IPS-15b (cell line): ENCODE results near the gene KLHL26.

Experiments used
- H3K27me3 ChIP-seq: one replicate; pipeline ENCODE4 v1.6.1; 2013; ENCODE audit warnings: low read length; ENCODE audit not compliant: control insufficient read depth, insufficient read depth
- H3K36me3 ChIP-seq: one replicate; pipeline ENCODE4 v1.6.1; 2013; ENCODE audit warnings: low read length; ENCODE audit not compliant: control insufficient read depth, insufficient read depth
- H3K4me1 ChIP-seq: one replicate; pipeline ENCODE4 v1.6.1; 2013; ENCODE audit warnings: mild to moderate bottlenecking, low read length; ENCODE audit not compliant: control insufficient read depth, insufficient read depth
- H3K4me3 ChIP-seq: one replicate; pipeline ENCODE4 v1.5.1; 2013; ENCODE audit warnings: low read depth, low read length
- H3K9ac ChIP-seq: one replicate; pipeline ENCODE4 v1.6.1; 2013; ENCODE audit warnings: low read depth, mild to moderate bottlenecking, low read length
- H3K9me3 ChIP-seq: one replicate; pipeline ENCODE4 v1.6.1; 2013; ENCODE audit warnings: mild to moderate bottlenecking, low read length; ENCODE audit not compliant: control insufficient read depth, insufficient read depth

KLHL26 gene

DNA sequence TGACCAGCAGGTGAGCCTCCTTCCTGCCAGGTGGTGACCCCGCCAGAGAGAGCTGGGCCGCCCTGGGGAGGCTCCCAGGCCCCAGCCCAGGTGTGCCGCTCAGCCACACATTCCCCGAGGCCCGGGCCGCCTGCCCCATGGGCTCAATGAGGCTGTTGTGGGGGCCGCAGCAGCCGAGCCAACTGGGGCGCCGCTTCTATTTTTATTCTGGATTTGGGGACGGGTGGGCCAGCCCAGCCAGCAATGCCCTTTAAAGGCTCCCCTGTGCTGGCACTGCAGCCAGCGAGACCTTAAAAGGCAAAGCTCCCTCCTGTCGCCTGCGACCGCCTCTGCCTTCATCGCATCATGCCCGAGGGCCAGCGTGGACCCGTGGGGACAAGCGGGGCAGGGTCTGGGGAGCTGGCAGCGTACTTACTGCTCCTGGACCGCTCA is 29.0 kb downstream of the KLHL26 start:
- Histone ChIP-seq H3K27me3 (no peaks in the 10 kb centered on the region), H3K36me3 (peaks cover 13% of the 10 kb centered on the region), H3K9ac (no peak overlapping the region), H3K4me3 (no peak overlapping the region), H3K4me1 (no peaks in the 10 kb centered on the region), H3K9me3 (no peaks in the 10 kb centered on the region)

DNA sequence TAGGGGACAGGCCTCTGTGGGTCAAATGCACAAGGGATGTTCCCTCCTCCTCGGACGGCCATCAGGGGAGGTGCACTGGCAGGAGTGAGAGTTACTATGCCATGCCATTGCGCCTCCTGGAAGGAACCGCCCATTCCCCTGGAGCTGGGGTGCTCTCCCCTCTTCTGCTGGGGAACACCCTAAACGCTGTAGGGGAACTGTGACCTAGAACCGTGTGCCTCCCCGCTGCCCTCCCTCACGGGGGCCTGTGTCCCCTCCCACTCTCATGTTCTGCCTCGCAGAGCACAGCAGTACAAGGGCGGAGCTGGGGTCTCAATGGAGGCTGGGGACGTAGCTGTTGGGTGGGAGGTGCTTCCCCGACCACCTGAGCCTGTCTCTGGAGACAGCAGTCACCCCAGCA is 29.5 kb downstream of the KLHL26 start:
- H3K4me1 ChIP-seq: no peaks in the 10 kb centered on the region
- H3K9ac ChIP-seq: no peak overlapping the region

DNA sequence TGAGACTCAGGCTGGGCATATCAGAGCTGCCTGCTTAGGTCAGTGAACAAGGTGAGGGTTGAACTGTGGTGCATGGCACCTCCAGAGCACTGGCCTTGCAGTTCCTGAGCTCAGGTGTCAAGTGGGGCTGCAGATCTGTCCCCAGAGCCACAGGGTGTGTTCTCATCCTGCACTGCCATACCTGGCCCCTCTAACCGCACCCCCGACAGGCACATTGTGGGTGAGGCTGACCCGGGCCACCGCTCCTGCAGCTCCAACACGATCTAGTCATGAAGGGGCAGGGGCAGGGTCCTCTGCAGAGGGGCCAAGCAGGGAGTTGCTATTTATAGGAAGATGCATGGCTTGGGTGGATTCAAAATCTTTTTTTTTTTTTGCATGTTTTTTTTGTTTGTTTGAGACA is 30.0 kb downstream of the KLHL26 start:
- Histone ChIP-seq H3K9ac (no peak overlapping the region), H3K4me3 (no peak overlapping the region), H3K9me3 (no peaks in the 10 kb centered on the region), H3K4me1 (no peaks in the 10 kb centered on the region), H3K36me3 (peaks cover 14% of the 10 kb centered on the region), H3K27me3 (no peaks in the 10 kb centered on the region)

More for the DNA sequence above, 29.5 kb downstream of the KLHL26 start:
- Histone ChIP-seq H3K4me3 (no peak overlapping the region), H3K27me3 (no peaks in the 10 kb centered on the region), H3K9me3 (no peaks in the 10 kb centered on the region), H3K36me3 (peaks cover 13% of the 10 kb centered on the region)

DNA sequence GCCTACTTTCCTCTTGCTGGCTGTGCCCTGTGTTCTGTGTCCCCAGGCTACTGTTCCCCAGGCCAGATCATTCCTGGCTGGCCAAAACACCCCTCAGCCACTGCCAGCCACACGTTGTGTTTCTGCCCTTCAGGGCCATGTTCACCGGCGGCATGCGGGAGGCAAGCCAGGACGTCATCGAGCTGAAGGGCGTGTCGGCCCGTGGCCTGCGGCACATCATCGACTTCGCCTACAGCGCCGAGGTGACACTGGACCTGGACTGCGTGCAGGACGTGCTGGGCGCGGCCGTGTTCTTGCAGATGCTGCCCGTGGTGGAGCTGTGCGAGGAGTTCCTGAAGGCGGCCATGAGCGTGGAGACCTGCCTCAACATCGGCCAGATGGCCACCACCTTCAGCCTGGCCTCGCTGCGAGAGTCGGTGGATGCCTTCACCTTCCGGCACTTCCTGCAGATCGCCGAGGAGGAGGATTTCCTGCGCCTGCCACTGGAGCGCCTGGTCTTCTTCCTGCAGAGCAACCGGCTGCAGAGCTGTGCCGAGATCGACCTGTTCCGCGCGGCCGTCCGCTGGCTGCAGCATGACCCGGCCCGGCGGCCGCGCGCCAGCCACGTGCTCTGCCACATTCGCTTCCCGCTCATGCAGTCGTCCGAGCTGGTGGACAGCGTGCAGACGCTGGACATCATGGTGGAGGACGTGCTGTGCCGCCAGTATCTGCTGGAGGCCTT is 30.9 kb downstream of the KLHL26 start:
- no peaks in the 10 kb centered on the region for H3K9me3 ChIP-seq
- H3K9ac ChIP-seq: no peak overlapping the region
- no peaks in the 10 kb centered on the region for H3K4me1 ChIP-seq
- peaks cover 15% of the 10 kb centered on the region for H3K36me3 ChIP-seq
- H3K27me3 ChIP-seq: no peaks in the 10 kb centered on the region
- H3K4me3 ChIP-seq: no peak overlapping the region

DNA sequence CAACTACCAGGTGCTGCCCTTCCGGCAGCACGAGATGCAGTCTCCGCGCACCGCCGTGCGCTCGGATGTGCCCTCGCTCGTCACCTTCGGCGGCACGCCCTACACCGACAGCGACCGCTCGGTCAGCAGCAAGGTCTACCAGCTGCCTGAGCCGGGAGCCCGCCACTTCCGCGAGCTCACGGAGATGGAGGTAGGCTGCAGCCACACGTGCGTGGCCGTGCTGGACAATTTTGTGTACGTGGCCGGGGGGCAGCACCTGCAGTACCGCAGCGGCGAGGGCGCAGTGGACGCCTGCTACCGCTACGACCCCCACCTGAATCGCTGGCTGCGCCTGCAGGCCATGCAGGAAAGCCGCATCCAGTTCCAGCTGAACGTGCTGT is 31.4 kb downstream of the KLHL26 start:
- H3K4me3 ChIP-seq: no peak overlapping the region
- H3K9ac ChIP-seq: no peak overlapping the region
- no peaks in the 10 kb centered on the region for H3K9me3 ChIP-seq
- no peaks in the 10 kb centered on the region for H3K4me1 ChIP-seq
- H3K36me3 ChIP-seq: peaks cover 15% of the 10 kb centered on the region
- H3K27me3 ChIP-seq: no peaks in the 10 kb centered on the region

DNA sequence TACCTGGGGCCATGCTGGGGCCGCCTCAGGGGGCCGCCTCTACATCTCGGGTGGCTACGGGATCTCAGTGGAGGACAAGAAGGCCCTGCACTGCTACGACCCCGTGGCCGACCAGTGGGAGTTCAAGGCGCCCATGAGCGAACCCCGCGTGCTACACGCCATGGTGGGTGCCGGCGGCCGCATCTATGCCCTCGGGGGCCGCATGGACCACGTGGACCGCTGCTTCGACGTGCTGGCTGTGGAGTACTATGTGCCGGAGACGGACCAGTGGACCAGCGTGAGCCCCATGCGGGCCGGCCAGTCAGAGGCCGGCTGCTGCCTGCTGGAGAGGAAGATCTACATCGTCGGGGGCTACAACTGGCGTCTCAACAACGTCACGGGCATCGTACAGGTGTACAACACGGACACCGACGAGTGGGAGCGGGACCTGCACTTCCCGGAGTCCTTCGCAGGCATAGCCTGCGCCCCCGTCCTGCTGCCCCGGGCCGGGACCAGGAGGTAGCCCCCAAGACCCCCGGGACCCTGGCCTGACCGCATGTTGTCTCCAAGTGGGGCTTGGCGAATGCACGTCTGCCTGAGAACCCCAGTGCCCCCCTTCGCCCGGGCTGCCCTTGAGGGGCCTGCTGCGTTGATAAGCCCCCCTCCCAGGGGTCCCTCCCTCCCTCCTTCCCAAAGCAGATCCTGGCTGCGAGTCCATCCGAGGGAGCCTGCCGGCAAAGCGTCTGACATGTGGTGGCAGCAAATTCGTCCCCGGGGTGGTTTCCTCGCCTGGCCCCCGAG is 32.1 kb downstream of the KLHL26 start:
- H3K27me3 ChIP-seq: no peaks in the 10 kb centered on the region
- no peak overlapping the region for H3K4me3 ChIP-seq
- no peak overlapping the region for H3K9ac ChIP-seq
- H3K36me3 ChIP-seq: peaks cover 15% of the 10 kb centered on the region
- no peaks in the 10 kb centered on the region for H3K9me3 ChIP-seq
- no peaks in the 10 kb centered on the region for H3K4me1 ChIP-seq

DNA sequence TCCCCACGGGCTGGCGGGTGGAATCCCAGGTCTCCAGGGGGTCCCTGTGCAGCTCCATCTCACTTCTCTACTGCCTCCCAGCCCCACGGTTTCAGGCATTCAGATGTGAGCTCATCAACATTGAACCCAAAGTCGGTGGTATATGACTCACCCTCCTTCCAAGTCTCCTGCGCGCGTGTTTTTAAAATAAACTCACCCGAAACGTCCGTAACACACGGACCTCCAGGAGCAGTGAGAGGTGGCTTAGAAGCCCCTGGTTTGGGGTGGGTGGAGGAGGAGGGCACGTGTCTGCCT is 32.6 kb downstream of the KLHL26 start:
- H3K4me1 ChIP-seq: no peaks in the 10 kb centered on the region
- no peak overlapping the region for H3K4me3 ChIP-seq
- no peak overlapping the region for H3K9ac ChIP-seq
- H3K27me3 ChIP-seq: no peaks in the 10 kb centered on the region
- H3K36me3 ChIP-seq: peaks cover 15% of the 10 kb centered on the region
- H3K9me3 ChIP-seq: no peaks in the 10 kb centered on the region

DNA sequence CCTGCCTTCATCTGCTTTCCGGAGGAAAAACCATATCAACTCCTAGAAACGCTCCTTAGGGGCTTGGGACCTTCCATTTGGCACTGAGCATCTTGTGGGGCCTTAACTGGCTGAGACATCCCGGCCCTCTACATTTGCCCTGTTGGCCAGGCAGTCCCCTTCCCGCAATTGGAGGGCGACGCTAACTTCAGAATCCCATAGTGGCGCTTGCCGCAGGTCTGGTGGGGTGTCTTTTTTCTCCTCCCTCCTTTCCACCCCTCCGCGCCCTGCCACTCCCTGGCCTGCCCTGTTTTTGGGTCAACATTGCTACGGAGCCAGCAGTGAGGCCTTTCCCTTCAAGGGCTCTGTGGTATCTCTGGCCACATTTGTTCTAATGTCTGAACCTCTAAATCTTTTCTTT is 33.1 kb downstream of the KLHL26 start:
- Histone ChIP-seq H3K4me1 (no peaks in the 10 kb centered on the region), H3K27me3 (no peaks in the 10 kb centered on the region), H3K9ac (no peak overlapping the region), H3K4me3 (no peak overlapping the region), H3K9me3 (no peaks in the 10 kb centered on the region), H3K36me3 (peaks cover 15% of the 10 kb centered on the region)

DNA sequence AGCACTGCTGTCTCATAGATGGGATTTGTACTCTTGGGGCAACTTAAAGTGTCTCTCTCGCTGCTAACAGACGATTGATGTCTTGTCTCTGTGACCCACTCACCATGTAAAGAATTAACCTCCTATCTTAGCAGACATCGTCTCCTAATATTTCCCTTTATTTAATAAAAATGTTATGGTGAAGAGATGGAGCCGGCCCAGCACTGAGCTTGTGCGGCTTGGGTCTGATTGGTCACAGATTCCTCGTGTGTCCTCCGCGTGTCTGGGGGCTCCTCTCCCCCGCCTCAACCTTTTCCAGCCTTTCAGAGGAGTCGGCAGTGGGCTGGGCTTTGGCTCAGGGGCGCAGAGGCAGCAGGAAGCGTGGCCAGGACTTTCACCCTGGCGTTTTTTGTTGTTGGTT is 33.5 kb downstream of the KLHL26 start:
- peaks cover 15% of the 10 kb centered on the region for H3K36me3 ChIP-seq

DNA sequence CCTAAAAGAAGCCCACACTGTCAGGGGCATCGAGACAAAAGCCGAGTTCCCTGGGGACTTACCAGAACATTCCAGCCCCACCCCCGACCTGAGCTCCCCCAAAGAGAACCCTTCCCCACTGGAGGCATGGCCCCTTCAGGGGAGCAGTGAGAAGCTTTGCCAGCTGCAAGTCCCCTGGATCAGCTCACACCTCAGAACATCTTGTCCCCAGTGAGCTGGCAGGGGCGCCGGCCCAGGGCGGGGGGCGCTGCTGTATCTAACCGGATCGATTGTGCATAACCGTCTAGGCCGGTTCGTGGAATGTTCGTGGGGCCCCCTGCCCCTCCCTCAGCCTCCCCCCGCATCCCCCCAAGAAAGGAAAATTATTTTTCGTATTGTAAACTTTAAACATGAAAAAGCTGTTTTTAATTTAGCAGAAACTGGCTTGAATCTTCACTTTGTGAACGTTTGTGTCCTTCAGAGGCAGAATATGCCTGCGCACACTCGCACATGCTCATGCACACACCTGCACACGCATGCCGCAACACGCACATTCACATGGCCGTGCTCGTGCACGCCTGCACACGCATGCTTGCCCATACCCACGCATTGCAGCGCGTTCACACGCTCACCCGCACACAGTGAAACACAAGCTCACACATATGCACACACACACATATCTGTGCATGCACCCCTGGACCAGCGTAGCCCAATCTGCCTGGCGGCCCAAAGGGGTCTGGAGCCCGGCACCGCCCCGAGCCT is 34.6 kb downstream of the KLHL26 start:
- Histone ChIP-seq H3K9me3 (no peaks in the 10 kb centered on the region), H3K4me3 (no peak overlapping the region), H3K9ac (no peak overlapping the region), H3K4me1 (no peaks in the 10 kb centered on the region), H3K36me3 (peaks cover 15% of the 10 kb centered on the region), H3K27me3 (no peaks in the 10 kb centered on the region)

More for the DNA sequence above, 33.5 kb downstream of the KLHL26 start:
- Histone ChIP-seq H3K9ac (no peak overlapping the region), H3K27me3 (no peaks in the 10 kb centered on the region), H3K9me3 (no peaks in the 10 kb centered on the region), H3K4me3 (no peak overlapping the region), H3K4me1 (no peaks in the 10 kb centered on the region)

DNA sequence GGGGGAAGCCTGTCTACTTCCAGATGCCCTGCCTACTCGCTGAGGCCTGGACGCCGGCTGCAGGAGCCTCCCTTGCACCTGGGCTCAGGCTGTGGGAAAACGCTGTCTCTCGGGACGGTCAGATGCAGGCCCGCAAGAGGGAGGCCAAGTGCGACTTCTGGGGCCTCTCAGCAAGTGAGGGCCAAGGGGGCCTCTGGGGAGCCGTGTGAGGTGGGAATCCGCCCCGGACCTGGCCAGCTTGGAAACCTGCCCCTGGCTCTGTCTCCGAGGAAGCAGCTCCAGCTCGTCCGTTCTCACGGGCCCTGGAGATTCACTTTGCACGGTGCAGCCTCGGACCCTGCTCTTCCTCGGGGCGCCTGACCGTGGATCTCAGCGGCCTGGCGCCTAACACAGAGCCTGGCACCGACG is 35.2 kb downstream of the KLHL26 start:
- Histone ChIP-seq H3K9me3 (no peaks in the 10 kb centered on the region), H3K27me3 (no peaks in the 10 kb centered on the region), H3K4me1 (no peaks in the 10 kb centered on the region), H3K36me3 (peaks cover 15% of the 10 kb centered on the region), H3K4me3 (no peak overlapping the region), H3K9ac (no peak overlapping the region)
